GM15510 (cell line): ENCODE measurements around the gene PRR20G.

ENCODE experiments used
- POLR2A ChIP-seq: IDR thresholded peaks from 3 replicates; pipeline ENCODE4 v1.6.1; 2011; ENCODE audit warnings: borderline replicate concordance; ENCODE audit not compliant: insufficient read length; ENCODE audit errors: extremely low read depth

Gene PRR20G

DNA sequence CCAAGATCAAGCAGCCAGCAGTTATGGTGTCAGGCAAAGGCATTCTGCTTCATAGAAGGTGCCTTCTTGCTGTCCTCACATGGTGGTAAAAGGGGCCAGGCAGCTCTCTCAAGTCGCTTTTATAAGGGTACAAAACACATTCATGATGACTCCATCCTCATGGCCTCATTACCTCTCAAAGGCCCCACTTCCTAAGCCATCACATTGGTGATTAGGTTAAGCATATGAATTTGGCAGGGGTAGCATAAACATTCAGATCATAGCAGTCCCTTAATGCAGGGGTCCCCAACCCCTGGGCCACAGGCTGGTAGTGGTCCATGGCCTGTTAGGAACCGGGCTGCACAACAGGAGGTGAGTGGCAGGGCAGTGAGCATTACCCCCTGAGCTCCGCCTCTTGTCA is 52.1 kb downstream of the PRR20G start:
- TF ChIP-seq POLR2A, result no peak

DNA sequence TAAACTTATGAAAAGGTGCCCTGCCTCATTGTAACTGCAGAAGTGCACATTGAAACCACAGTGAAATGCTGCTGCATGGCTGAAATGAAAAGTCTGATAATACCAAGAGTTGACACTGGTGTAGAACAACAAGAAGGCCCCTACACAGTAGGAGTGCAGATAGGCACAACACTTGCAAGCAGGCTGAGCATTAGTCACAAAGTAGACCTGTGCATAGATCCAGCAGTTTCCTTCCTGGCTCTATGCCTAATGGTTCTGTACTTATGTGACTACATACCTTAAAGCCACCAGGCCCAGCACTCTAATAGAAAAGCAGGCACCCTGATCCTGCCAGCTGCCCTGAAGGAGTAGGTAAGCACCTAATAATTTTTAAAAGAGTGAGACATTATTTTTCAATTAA is 53.1 kb downstream of the PRR20G start:
- TF ChIP-seq POLR2A, result no peak
